PFSK-1 (cell line): Measurements from ENCODE around the gene ACTG1.

Source experiments
- FOXP2 ChIP-seq: optimal IDR thresholded peaks from 2 replicates; pipeline ENCODE3; 2011; ENCODE audit warnings: borderline replicate concordance, control low read depth, inconsistent platforms; ENCODE audit not compliant: insufficient read depth; ENCODE audit errors: extremely low read length, extremely low read depth
- POLR2AphosphoS5 ChIP-seq: IDR thresholded peaks from 2 replicates; pipeline ENCODE4 v1.6.1; 2012; ENCODE audit warnings: low read depth, mild to moderate bottlenecking, control low read depth, low read length, moderate library complexity
- REST ChIP-seq, 2 experiments: IDR thresholded peaks; 2 replicates each; pipeline versions ENCODE4 v1.6.1 to v1.8.0; 2011 to 2012; ENCODE audit warnings: low read depth in 2 of 2, low read length in 2 of 2, control low read depth in 1 of 2, inconsistent platforms in 1 of 2, mild to moderate bottlenecking in 1 of 2, moderate library complexity in 1 of 2; ENCODE audit not compliant: insufficient read depth in 1 of 2
- SIN3A ChIP-seq: IDR thresholded peaks from 2 replicates; pipeline ENCODE4 v1.6.1; 2012; ENCODE audit warnings: mild to moderate bottlenecking, low read length, moderate library complexity, borderline replicate concordance; ENCODE audit not compliant: insufficient read depth
- TAF1 ChIP-seq: IDR thresholded peaks from 2 replicates; pipeline ENCODE4 v1.6.1; 2012; ENCODE audit warnings: low read length, control low read depth, borderline replicate concordance; ENCODE audit not compliant: insufficient read depth

Gene ACTG1

GRCh38 chr17:81480140-81481072 lies 32.2 kb downstream of the ACTG1 start:
- TF ChIP-seq FOXP2 = no peak

- no peak for TF ChIP-seq POLR2AphosphoS5
- TF ChIP-seq TAF1 = no peak
- TF ChIP-seq REST (IDR thresholded peaks at IDR 0.05; ENCODE audit: insufficient read depth in 1 of 2, low read depth in 2 of 2, low read length in 2 of 2) = no peak
- no peak for TF ChIP-seq SIN3A
- no peak for TF ChIP-seq FOXP2
Measured at GRCh38 chr17:81479175-81480071, 33.2 kb downstream of the ACTG1 start.

GRCh38 chr17:81478119-81478518 lies 34.5 kb downstream of the ACTG1 start:
- TF ChIP-seq POLR2AphosphoS5 (no peak), REST (IDR thresholded peaks at IDR 0.05; ENCODE audit: insufficient read depth in 1 of 2, low read depth in 2 of 2, low read length in 2 of 2) (no peak), SIN3A (no peak), TAF1 (no peak), FOXP2 (no peak)

GRCh38 chr17:81477173-81477572 lies 35.4 kb downstream of the ACTG1 start:
- TF ChIP-seq POLR2AphosphoS5 = no peak
- TF ChIP-seq TAF1 = no peak
- no peak for TF ChIP-seq REST (IDR thresholded peaks at IDR 0.05; ENCODE audit: insufficient read depth in 1 of 2, low read depth in 2 of 2, low read length in 2 of 2)
- no peak for TF ChIP-seq SIN3A
- no peak for TF ChIP-seq FOXP2

GRCh38 chr17:81476635-81477034 lies 36.0 kb downstream of the ACTG1 start:
- no peak for TF ChIP-seq SIN3A
- TF ChIP-seq REST (IDR thresholded peaks at IDR 0.05; ENCODE audit: insufficient read depth in 1 of 2, low read depth in 2 of 2, low read length in 2 of 2) = no peak
- TF ChIP-seq FOXP2 = no peak
- TF ChIP-seq POLR2AphosphoS5 = no peak
- no peak for TF ChIP-seq TAF1
